Measurements from ENCODE around the gene ADGRG1. TPM values are rescaled to one million over a fixed set of nuclear protein-coding genes. Genes with fewer than 3 reads are reported as not detected.
A peak's percentile ranks its signal among the peaks of the same experiment; 100 is the strongest.
"Not testable (repeated sequence)": the region's sequence is repeated elsewhere in the genome, so short reads cannot be mapped to it uniquely, and the experiment has no call there.

ADGRG1 gene
- total RNA-seq, 2 donors from 2014 or later, result 9.0 to 21.3 TPM

GRCh38 chr16:57596234-57596633 lies 32.2 kb upstream of the ADGRG1 start:
- peaks cover 13 to 16% of the 10 kb centered on the region in 2 donors for H3K9me3 Mint-ChIP-seq
- DNase-seq, result not testable (repeated sequence)

GRCh38 chr16:57598437-57598836 lies 30.0 kb upstream of the ADGRG1 start:
- Mint-ChIP-seq H3K27me3 (ENCODE audit: low read depth) (no peaks in the 10 kb centered on the region), H3K4me3 (no peak overlapping the region), H3K36me3 (ENCODE audit: insufficient read depth in 2 of 2) (peaks cover 17 to 36% of the 10 kb centered on the region in 2 donors), H3K4me1 (ENCODE audit: low read depth) (peaks cover 34% of the 10 kb centered on the region), H3K27ac (peak overlapping the region; percentile 43), H3K9me3 (peaks cover 10 to 11% of the 10 kb centered on the region in 2 donors)
- no peak for ATAC-seq (replicated peaks in 1 of 2)
- DNase-seq, result no peak

More at GRCh38 chr16:57596234-57596633, 32.2 kb upstream of the ADGRG1 start:
- not testable (repeated sequence) for ATAC-seq (replicated peaks in 1 of 2); H3K27ac Mint-ChIP-seq; H3K27me3 Mint-ChIP-seq (ENCODE audit: low read depth); H3K4me3 Mint-ChIP-seq
- Mint-ChIP-seq H3K36me3 (ENCODE audit: insufficient read depth in 2 of 2) (peaks cover 17 to 36% of the 10 kb centered on the region in 2 donors), H3K4me1 (ENCODE audit: low read depth) (peaks cover 34% of the 10 kb centered on the region)

DNA sequence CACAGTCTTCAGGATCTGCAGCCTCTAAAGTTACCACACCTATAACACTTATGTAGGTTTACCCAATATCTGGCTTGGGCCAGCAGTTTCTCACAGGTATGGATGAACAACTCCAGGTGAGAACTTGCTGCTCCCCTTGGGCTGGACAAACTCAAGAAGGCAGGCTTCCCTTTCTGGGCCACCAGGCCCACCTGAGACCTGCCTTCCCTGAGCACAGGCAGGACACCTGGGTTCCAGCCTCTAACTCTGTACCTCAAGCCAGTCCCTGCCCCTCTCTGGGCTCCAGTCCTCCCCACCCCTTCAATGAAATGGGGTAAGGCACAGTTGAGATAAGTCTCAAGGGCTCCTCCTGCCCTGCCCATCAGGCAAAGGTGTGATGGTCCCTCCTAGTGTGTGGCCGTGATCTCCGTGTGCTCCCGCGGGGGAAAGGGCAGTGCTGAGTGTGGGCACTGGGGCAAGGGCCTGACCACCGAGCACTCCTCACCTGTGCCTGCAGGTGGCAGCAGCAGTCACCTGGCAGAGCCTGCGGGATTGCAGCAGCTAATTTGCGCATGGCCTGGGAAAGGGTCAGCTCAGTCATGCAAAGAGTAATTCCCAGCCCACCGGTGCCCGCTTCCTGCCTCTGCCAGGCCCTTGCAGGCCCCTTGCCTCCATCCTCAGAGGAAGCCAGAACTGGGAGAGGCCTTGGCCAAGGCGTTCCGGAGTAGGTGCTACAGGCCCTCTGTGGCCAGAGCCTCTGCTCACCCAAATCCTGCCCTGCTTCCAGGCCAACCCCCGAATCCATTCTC lies 28.2 kb upstream of the ADGRG1 start:
- Mint-ChIP-seq H3K9me3 (peaks cover 10 to 11% of the 10 kb centered on the region in 2 donors), H3K27ac (no peak overlapping the region), H3K4me1 (ENCODE audit: low read depth) (peaks cover 42% of the 10 kb centered on the region), H3K4me3 (no peak overlapping the region), H3K27me3 (ENCODE audit: low read depth) (no peaks in the 10 kb centered on the region), H3K36me3 (ENCODE audit: insufficient read depth in 2 of 2) (peaks cover 13 to 36% of the 10 kb centered on the region in 2 donors)
- DNase-seq (peak; percentile 59), ATAC-seq (replicated peaks in 1 of 2) (no peak)

DNA sequence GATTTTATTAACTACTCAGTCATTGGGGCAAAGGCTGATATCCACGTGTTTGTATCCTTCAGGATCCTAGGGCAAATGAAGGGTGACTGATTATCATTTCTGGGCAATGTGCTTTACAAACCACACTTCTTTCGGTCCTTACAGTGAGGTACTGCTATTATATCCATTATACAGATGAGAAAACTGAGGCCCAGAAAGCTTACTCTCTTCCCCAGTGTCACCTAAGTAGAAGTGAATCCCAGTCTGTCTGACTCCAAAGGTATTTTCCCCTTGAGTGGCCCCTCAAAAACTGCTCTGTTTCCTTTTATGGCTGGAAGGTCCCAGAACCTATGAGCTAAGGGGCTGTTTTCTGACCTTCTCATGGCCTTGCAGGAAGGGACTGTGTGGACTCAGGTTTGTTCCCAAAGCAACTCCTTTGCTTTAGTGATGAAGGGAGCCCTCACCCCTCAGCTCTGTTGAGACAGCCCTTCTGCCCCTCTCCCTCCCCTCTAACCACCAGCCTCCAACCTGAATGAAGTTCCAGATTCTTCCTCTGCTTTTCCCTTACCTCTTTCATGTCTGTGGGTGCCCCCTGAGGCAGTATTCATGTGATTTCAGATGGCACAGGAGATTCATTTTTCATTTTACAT lies 27.4 kb upstream of the ADGRG1 start:
- ATAC-seq (replicated peaks in 1 of 2) (no peak), DNase-seq (no peak)
- Mint-ChIP-seq H3K9me3 (peaks cover 5% of the 10 kb centered on the region in 2 donors), H3K27me3 (ENCODE audit: low read depth) (no peaks in the 10 kb centered on the region), H3K4me1 (ENCODE audit: low read depth) (peaks cover 44% of the 10 kb centered on the region), H3K27ac (peak overlapping the region; percentile 85), H3K36me3 (ENCODE audit: insufficient read depth in 2 of 2) (peaks cover 10 to 30% of the 10 kb centered on the region in 2 donors), H3K4me3 (peak overlapping the region; percentile 43 to 72)

DNA sequence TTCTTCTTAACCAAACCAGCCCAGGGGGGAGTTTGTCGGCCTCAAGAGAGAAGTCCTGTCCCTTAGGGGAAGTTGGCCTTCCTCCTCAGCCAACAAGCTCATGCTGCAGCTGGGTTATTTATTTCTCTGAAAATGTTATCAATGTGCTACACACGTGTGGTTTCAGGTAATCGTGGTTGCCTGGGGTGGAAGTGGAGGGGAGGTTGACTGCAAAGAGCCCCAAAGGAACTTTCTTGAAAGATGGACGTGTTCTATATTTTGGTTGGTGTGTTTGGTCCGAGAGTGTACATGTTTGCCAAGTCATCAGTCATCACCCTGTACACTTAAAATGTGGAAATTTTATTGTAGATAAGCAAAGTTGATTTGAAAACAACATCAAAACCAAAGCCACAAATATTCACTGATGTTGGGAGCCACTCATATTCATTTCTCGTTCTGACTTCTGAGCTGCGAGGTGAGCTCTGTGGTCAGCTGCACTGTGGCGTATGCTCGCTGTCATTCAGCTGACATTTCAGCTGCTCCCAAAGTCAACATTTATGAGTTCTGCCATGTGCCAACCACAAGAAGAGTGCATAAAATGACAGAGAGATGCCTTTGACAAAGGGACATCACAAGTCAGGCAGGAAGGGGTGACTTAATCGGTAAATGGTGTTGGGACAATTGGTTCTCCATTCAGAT lies 26.5 kb upstream of the ADGRG1 start:
- peak overlapping the region; percentile 85 for H3K27ac Mint-ChIP-seq
- peak; percentile 77 to 86 for DNase-seq
- H3K4me3 Mint-ChIP-seq, result peak overlapping the region; percentile 64 to 72

DNA sequence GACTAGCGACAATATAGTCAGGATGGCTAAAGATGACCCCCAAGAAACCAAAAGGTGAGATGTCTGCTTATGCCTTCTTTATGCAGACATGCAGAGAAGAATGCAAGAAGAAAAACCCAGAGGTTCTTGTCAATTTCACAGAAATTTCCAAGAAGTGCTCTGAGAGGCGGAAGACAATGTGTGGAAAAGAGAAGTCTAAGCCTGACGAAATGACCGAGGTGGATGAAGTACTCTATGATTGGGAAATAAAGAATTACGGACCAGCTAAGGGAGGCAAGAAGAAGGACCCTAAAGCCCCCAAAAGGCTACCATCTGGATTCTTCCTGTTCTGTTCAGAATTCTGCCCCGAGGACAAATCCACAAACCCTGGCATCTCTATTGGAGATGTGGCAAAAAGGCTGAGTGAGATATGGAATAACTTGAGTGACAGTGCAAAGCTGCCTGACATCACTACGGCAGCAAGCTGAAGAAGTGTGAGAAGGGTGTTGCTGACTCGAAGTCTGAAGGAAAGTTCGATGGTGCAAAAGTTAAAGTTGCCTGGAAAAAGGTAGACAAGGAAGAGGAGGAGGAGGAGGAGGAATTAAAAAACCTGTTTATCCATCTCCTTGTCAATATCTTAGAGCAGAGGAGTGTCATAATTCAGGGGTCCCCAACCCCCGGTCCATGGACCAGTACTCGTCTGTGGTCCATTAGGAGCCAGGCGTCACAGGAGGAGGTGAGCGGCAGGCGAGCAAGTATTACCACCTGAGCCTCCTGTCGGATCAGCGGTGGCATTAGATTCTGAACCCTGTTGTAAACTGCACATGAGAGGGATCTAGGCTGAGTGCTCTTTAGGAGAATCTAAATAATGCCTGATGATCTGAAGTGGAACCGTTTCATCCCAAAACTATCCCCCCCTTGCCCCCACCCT lies 25.1 kb upstream of the ADGRG1 start:
- H3K27ac Mint-ChIP-seq, result no peak overlapping the region
- no peak overlapping the region for H3K4me3 Mint-ChIP-seq
- H3K27me3 Mint-ChIP-seq (ENCODE audit: low read depth), result no peaks in the 10 kb centered on the region
- ATAC-seq (replicated peaks in 1 of 2), result no peak
- peaks cover 58% of the 10 kb centered on the region for H3K4me1 Mint-ChIP-seq (ENCODE audit: low read depth)
- H3K9me3 Mint-ChIP-seq, result peaks cover under 1 to 2% of the 10 kb centered on the region in 2 donors
- H3K36me3 Mint-ChIP-seq (ENCODE audit: insufficient read depth in 2 of 2), result peaks cover 5 to 16% of the 10 kb centered on the region in 2 donors
- no peak for DNase-seq

More for the DNA sequence above, 26.5 kb upstream of the ADGRG1 start:
- Mint-ChIP-seq H3K9me3 (peaks cover 5% of the 10 kb centered on the region in 2 donors), H3K36me3 (ENCODE audit: insufficient read depth in 2 of 2) (peaks cover 9 to 25% of the 10 kb centered on the region in 2 donors), H3K4me1 (ENCODE audit: low read depth) (peaks cover 46% of the 10 kb centered on the region), H3K27me3 (ENCODE audit: low read depth) (no peaks in the 10 kb centered on the region)
- ATAC-seq (replicated peaks in 1 of 2), result peak; percentile 95 to 96

- DNase-seq, result no peak
- no peaks in the 10 kb centered on the region for H3K27me3 Mint-ChIP-seq (ENCODE audit: low read depth)
- H3K36me3 Mint-ChIP-seq (ENCODE audit: insufficient read depth in 2 of 2), result peaks cover 2 to 9% of the 10 kb centered on the region in 2 donors
- H3K9me3 Mint-ChIP-seq, result no peaks in the 10 kb centered on the region
- no peak overlapping the region for H3K4me3 Mint-ChIP-seq
- no peak for ATAC-seq (replicated peaks in 1 of 2)
- H3K4me1 Mint-ChIP-seq (ENCODE audit: low read depth), result peaks cover 66% of the 10 kb centered on the region
- H3K27ac Mint-ChIP-seq, result no peak overlapping the region
Measured at GRCh38 chr16:57604177-57604576, 24.3 kb upstream of the ADGRG1 start.

- ATAC-seq (replicated peaks in 1 of 2) (no peak), DNase-seq (no peak)
- Mint-ChIP-seq H3K27ac (no peak overlapping the region), H3K4me3 (no peak overlapping the region), H3K36me3 (ENCODE audit: insufficient read depth in 2 of 2) (peaks cover under 1 to 3% of the 10 kb centered on the region in 2 donors), H3K4me1 (ENCODE audit: low read depth) (peaks cover 75% of the 10 kb centered on the region), H3K9me3 (no peaks in the 10 kb centered on the region), H3K27me3 (ENCODE audit: low read depth) (no peaks in the 10 kb centered on the region)
Measured at GRCh38 chr16:57606147-57606846, 22.1 kb upstream of the ADGRG1 start.

- no peak for ATAC-seq (replicated peaks in 1 of 2)
- DNase-seq, result no peak
- H3K4me3 Mint-ChIP-seq, result no peak overlapping the region
- H3K27ac Mint-ChIP-seq, result no peak overlapping the region
- no peaks in the 10 kb centered on the region for H3K9me3 Mint-ChIP-seq
- H3K4me1 Mint-ChIP-seq (ENCODE audit: low read depth), result peaks cover 75% of the 10 kb centered on the region
- H3K27me3 Mint-ChIP-seq (ENCODE audit: low read depth), result no peaks in the 10 kb centered on the region
- H3K36me3 Mint-ChIP-seq (ENCODE audit: insufficient read depth in 2 of 2), result peaks cover 2 to 5% of the 10 kb centered on the region in 2 donors
Measured at GRCh38 chr16:57606847-57607501, 21.5 kb upstream of the ADGRG1 start.

GRCh38 chr16:57607676-57608461 lies 20.6 kb upstream of the ADGRG1 start:
- Mint-ChIP-seq H3K4me3 (no peak overlapping the region), H3K27ac (no peak overlapping the region), H3K4me1 (ENCODE audit: low read depth) (peaks cover 72% of the 10 kb centered on the region), H3K27me3 (ENCODE audit: low read depth) (no peaks in the 10 kb centered on the region), H3K36me3 (ENCODE audit: insufficient read depth in 2 of 2) (peaks cover 2 to 4% of the 10 kb centered on the region in 2 donors), H3K9me3 (no peaks in the 10 kb centered on the region)
- DNase-seq, result no peak
- no peak for ATAC-seq (replicated peaks in 1 of 2)
